HG02759 (cell line): ENCODE data around the gene GABRB3.

Source experiments
- ATAC-seq: cut with Tn5 transposase; IDR thresholded peaks from one replicate; pipeline ENCODE4 v1.9.1; 2021; ENCODE audit warnings: mild to moderate bottlenecking, moderate library complexity; ENCODE audit not compliant: unreplicated experiment

The GABRB3 gene

DNA sequence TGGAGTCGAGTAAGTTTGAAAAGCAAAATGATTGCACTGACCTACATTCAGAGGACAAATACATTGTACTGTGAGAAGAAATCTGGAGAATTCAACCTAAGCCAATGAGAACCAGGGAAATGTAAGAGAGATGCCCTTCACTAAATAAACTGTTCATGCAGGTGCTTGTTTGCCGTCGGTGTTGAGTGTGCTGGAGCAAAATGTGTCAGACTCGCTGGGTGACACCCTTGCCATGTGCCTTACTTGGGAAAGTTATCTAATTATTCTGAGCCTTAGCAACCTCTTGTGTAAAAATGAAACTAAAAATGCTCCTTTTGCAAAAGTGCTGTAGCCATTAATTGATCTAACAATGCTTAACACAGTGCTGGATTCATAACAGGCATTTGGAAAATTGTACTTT lies 140.4 kb downstream of the GABRB3 start:
- no peak for ATAC-seq

DNA sequence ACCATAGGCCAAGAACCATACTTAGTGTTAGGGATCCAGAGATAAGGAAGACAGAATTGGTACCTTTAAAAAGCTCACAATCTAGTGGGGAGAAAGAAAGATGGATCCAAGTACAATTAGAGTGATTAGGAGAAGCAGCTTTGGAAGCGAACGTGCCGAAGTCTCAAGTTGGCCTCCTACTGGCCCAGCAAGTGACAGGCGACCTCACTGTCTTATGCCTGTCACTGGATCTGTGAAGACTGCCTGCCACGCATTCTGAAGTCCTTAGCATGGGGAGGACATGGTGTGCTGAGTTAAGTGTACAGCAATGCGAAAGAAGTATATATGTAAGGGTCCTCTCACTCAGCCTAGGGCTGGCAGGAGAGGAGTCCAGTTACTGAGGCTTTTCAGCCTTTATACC lies 141.0 kb downstream of the GABRB3 start:
- ATAC-seq, result no peak

DNA sequence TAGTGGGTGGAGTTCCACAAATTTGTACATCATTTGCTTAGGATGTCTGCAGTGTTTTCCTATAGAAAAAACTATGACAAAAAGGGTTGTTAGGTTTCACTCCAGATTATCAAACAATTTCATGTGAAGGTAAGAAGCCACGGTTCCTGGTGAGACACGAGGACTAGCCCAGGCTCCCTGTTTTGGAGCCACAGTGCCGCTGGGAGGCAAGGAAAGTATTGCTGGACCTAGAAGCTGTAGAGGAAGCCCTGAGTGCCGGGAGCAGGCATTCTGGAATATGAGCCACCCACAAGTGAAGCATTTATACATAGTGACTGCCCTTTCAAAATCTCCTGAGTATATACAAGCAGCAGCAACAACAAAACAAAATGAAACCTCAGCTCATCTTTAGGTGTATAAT lies 142.0 kb downstream of the GABRB3 start:
- ATAC-seq, result no peak

DNA sequence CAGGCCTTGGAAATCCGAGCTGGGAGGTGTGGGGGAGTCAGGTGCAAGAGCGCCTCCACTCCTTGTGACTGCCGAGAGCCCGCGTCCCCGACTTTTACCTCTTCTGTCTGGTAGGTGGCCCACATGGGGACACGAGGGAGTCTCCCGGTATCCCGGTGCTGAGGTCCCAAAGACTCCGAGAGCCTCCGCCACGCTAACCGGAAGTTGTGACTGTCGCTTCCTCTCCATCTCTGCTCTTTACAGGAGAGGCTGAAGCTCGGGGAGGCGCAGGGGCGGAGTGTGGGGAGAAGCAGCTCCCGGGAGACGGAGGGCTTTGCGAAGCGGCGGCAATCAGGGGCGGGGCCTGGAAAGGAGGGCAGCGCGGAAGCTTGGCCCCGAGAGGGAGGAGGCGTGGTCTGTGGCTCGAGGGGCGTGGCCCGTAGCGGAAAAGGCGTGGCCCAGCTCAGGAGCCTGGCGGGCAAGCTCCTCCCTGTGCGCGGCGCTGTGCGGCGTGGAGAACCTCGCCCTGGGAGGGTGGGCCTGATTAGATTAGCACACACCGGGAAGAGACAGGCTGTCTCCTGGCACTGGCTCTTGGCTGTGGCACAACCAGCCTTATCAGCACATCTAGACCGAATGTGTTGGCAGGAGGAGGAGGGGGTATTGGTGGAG lies 143.9 kb downstream of the GABRB3 start:
- no peak for ATAC-seq

DNA sequence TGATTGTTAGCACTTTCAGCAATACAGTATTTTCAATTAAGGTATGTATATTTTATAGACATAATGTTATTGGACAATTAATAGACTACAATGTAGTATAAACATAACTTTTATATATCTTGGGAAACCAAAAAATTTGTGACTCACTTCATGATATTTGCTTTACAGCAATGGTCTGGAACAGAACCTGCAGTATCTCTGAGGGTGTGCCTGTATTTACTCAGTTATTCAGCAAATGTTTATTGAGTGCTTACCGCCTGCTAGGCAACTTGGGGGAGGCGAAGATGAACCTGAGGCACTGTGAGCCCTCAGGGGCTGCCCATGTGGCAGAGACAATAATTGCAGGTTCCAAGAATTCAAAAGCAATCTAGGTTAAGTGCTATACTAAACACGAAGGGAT lies 144.8 kb downstream of the GABRB3 start:
- no peak for ATAC-seq

DNA sequence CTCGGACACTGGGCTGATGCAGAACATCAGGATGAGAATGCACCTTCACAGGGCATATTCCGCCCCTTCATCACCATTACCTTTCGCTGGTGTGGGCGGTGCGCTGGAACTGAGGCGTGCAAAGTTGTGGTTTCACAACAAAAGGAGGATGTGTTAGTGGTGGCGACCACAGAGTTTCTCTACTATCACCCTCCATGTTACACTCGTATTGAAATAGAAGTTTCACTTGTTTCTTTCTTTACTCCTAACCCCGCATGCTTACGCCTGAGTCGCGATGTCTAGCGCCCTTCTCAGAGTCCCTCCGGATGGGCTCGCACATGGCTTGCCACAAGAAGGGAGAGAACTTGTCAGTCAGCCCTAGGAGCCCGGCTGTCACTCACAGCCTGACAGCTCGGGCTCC lies 148.7 kb downstream of the GABRB3 start:
- no peak for ATAC-seq

DNA sequence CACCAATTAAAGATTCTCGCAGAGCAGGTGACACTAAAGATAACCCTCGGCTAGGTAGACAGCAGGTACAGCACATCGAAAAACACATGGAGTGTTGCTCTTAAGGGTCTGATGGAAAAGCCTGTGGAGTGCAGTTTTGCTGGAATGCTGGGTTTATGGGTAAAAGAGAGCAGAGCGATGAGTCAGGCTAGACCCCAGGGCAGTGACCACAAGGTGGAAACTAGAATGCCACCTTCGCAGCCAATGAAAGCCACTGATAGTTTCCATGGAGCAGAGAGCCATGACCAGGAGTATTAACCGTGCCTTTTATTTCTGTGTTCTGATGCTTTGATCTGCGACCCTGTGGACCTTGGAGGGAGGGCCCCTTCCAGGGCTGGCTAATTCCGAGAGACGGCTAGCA lies 149.8 kb downstream of the GABRB3 start:
- ATAC-seq, result no peak

DNA sequence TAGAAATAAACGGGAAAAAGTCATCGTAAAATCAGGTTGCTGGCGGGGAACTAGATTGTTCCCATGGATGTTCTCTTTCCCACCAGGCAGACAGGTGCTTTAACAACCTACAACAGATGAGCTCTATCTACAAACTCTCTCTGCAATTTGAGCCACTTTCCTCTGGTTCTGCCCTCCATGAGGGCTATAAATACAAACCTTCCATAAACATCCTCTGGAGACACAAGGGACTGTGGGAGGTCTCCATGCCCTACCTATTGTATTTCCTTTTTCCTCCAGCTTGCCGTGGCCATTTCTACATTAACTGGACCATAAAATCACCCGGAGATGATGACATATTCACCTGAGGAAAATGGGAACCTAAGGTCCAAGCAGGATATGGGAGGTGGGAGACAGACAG lies 151.1 kb downstream of the GABRB3 start:
- ATAC-seq, result no peak

DNA sequence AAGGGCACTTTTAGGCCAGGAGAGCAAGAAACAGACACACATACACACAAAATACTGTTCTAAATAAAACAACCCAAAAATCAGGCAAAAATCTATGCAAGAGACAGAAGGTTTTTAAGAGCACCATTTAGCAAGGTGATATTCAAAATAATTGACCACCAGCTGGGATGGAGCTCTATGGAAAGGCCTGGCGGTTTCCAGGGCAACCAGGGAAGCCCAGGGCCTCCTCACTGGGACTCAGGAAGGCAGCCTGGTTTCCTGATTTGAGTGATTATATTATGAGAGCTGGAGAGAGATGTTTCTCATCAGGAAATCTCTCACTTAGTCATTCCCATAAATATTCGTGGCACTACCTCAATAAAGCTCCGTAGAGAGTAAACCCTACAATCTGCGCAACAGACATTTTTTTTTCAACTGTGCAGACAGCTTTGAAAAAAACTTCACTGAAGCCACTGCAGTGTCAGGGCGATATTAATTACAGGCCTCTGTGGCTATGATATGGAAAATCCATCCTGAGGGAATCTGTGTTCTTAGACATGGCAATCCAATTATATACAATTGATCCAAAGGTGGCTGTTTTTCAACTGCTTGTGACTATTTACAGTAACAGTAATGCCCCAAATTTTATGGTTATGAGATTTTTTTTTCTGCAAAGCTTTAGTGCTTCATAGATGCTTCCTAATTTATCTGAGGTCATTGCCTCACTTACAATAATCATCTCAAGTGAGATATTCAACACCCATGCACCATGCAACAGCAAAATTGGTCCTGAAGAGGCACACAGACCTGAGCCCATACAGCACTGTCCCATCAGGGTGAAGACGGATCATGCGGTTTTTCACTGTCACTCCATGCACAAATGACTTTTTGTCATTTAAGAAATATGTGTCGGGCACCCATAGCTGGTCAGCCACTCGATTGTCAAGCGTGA lies 152.1 kb downstream of the GABRB3 start:
- ATAC-seq, result no peak

DNA sequence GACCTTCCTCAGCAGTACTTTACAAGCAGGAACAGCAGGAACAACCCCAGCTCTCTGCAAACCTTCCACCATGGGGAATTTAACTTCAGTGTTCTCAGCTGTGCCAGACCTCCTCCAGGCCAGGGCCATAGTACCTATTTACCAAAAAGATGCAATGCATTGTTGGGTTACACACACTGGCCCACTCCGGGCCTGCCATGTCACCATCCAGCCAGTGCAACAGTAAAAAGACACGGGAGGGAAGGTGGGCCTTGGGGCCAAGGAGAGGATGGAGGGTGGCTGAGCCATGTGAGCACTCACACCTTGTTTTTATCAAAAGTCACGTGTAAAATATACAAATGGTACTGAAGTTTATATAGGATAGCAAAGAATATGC lies 157.0 kb downstream of the GABRB3 start:
- ATAC-seq, result no peak

DNA sequence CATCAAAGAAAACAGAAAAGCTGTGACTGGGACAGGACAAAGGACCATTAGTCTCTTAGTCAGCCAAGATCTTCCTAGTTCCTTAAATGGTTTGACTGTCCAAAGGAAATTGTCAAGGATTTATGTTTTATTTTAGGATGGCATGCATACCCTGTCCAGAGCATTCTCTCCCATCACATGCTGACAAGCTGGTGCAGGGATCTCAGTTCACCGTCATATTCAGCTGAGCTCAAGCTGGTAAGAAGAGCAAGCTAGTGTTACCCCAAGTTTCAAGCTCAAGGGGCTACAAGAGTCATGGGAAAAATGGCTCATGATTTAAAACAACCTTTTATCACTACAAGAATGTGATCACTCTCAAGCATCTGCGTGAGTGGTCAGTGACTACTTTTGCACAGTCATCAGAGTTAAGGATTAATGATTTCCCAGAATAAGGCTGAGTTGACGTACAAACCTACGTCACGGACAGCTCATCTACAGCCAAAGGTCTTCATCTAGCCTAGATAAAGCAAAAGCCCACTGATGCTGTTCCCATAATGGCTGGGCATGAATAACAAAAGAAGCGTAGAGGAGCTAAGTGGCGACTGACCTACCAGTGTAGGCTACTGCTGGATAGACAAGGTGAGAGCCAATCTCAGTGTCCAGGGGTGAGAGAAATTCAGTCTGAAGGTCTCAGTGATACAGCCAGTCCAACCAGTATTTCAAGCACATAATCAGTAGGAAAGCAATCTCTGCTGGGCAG lies 157.5 kb downstream of the GABRB3 start:
- ATAC-seq, result no peak

DNA sequence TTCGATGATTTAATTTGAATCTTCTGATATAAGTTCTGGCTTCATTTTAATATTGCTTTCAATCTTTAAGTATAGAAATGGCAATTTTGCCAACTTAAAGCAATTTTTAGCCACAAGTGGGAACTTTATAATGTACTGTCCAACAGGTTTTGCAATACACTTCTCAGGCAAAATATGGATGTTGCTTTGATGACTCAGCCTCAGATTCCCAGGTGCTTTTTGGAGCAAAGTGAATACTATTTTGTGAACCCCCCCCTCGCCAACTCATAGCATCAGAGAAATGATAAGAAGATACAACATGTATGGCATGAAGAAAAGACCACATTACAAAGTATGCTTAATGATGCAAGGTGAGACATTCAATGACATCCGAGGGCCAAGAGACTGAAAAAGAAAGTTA lies 158.1 kb downstream of the GABRB3 start:
- ATAC-seq, result no peak

DNA sequence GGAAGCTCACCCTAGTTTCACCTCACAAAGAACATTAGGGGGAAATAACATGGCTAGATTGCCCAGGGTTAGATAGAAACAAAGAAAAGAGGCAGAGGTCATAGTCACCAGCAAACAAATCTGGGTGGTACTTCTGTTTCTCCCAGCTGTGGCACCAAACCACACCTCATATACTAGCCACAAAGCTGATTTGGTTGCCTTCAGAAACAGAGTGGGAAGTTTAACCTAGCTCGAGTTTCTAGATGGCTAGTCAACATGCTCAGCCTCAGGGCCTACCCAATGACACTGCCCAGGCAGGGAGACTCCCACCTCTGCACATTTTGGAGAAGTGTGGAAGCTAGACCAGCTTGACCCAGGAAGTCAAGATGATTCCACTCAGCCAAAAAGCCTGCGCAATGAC lies 174.2 kb downstream of the GABRB3 start:
- no peak for ATAC-seq

DNA sequence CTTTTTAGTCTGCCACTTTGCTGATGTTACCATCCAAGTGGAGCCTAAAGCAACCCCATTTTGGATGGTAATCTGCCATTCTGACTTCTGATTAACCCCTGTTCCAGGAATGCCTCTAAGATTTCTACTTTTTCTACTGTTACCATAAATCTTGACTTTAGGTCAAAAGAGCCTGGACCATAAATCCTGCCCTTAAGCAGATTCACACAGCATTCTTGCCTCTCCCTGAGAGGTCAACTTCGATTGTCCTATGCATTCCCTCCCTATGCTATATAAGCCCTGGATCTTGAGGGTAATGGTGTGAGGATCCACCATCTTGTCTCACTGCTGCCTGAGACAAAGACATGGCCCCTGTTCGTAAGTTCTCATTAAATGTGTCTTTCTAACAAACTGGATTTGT lies 177.3 kb downstream of the GABRB3 start:
- ATAC-seq, result no peak

DNA sequence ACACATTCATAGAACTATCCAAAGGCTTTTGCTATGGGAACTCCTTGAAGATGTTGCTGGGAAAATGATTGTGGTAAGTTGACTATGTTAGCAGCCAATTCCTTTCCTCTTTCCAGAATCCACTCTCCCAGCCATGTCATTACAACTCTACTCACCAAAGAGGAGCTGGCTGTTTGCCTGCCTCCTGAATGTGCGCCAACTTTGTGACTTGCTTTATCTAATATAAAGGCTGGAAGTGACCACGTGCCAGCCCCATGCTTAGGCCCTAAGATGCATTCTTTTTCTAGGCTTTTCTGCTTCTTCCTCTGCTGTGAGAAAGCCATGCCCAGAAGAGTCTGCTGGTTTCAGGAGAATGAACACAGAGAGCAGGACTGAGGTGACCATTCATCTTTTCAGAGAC lies 182.2 kb downstream of the GABRB3 start:
- ATAC-seq, result no peak

DNA sequence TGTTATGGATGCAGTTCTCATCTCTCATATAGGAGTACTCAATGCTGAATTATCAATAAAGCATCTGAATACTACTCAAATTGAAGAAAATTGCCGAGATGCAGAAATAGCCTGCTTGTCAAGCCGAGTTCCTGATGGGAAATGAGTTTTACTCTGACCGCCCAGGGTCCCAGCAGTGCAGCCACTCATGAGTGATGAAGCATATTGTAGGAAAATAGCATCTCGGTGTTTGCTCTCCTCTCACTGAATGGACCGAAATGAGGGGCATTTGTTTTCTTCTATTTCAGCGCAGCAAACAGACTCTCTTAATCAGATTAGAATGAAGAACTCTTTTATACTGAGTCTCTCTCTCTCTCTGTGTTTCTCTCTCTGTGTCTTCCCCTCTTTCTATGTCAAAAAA lies 190.0 kb downstream of the GABRB3 start:
- no peak for ATAC-seq

DNA sequence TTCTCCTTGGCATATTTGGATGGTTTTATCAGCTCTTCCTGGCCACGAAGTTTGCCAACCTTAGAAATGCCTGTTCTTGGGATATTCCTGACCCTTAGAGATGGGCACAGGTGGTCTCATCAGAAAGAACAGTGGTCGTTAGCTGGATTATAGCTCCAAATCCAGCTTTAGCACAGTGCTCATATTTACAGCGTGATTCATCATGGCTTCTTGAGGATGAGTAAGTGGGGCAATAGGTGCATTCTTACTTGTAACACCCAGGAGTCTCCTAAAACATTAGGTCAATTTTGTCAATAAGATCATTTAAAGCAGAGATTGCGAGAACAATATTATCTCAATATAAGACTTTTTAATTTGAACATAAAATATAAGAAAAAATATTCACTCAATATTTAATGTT lies 191.9 kb downstream of the GABRB3 start:
- no peak for ATAC-seq

DNA sequence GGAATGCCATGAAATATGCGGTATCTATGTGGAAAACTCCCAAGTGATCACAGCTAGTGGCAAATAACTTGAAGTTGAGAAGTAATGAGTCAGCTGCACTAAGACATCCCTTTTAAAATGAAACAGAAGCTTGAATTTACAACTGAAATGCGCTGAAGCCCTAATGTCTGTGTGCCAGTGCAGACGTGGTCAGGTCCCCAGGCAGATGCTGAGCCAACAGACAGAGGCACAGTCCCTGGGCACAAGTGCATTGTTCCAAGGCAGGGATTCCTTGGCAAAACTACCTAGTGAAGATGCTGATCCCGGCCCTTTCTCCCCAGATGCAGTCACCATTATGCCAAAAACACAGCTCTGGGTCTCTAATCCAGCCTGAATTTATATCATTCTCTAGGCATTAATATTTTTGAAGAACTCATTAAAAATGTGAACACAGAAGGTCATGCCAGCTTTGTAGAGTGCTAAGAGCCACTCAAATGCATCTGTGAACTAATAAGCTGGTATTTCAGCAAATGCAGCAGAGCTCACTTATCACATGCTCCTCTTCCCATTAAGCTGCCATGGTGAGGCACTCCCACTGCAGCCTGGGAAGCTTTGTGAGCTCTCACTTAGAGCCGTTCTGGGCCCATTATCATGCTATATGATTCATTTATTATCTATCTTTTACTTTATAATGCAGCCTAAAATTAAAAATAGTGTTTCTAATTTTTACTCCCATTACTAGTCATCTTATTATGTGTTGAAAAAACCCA lies 200.1 kb downstream of the GABRB3 start:
- ATAC-seq, result no peak

DNA sequence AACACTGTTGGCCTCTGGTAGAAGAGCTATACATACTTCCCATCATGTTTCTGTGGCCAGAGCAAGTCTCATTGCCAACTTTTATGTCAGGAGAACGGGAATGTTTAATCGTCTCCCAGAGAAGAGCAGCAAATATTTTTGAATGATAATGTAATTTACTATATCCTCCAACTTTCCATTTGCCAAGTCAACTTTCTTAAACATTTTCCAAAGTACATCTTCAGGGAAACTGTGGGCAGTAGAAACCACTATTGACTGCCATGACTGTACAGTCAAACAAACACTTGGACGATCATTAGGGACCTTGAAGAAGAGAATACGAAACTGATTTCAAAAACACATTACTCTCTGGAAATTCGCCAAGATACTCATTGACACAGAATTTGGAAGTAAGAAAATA lies 201.5 kb downstream of the GABRB3 start:
- ATAC-seq, result no peak

DNA sequence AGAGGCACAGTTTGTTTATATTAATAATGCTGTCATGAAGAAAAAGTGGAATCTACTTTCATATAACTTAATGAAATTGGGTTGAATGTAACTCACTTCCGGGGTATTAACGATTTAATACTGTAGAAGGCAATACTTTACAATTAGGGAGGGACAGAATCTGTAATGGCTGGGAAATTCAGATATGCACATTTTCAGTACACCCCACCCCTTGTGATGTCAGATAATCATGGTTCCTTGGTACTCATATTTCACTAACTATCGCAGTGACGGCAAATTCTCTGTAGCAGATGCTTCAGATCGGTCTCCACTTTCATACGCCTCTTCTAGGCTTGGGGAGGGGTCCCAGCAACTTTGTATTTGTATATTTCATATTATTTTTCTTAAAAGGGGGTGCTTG lies 207.3 kb downstream of the GABRB3 start:
- no peak for ATAC-seq

DNA sequence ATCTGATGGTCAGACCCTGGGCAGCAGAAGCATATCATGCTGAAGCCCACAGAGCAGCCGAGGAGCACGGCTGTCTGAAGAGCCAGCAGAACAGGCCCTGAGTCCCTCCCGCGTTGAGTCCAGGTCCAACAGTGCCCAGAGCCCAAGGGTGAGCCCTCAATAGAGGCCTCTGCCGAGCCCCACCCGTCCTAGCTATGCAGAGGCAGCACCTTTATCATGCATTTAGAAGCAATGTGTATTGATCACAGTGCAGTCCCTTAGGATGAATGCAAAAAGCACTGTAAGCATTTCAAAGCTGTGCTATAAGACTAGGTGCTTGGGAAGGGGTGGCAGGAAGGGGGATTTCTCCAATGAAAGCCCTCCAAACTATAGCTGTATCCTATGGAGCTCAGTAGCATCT lies 208.5 kb downstream of the GABRB3 start:
- no peak for ATAC-seq
